GM12878 (cell line): Measurements from ENCODE around the gene ARHGAP26. TPM values are rescaled to one million over a fixed set of nuclear protein-coding genes. Genes with fewer than 3 reads are reported as not detected.

Source experiments
- ATF3 ChIP-seq: IDR thresholded peaks from 2 replicates; pipeline ENCODE4 v1.6.1; 2011; ENCODE audit warnings: low read depth, mild to moderate bottlenecking, low read length, moderate library complexity, borderline replicate concordance; ENCODE audit errors: extremely low read depth
- CBX3 ChIP-seq: fragments of 200-600 bp; sonication (generic); IDR thresholded peaks from 2 replicates; pipeline ENCODE4 v1.6.1; 2016; ENCODE audit warnings: low read depth, borderline replicate concordance
- CBX5 ChIP-seq: sonication (generic); IDR thresholded peaks from 2 replicates; pipeline ENCODE4 v1.6.1; 2016; ENCODE audit warnings: low read depth, moderate library complexity, mild to moderate bottlenecking, inconsistent platforms
- CEBPZ ChIP-seq: fragments of 150-350 bp; IDR thresholded peaks from 2 replicates; pipeline ENCODE4 v1.6.1; 2016; ENCODE audit warnings: low read depth, low read length
- CUX1 ChIP-seq: IDR thresholded peaks from 2 replicates; pipeline ENCODE4 v1.6.1; 2012; ENCODE audit warnings: improper control_type of control experiment, low read depth, low read length; ENCODE audit not compliant: insufficient replicate concordance
- GATAD2B ChIP-seq: fragments of 450-650 bp; conservative IDR thresholded peaks from 2 replicates; pipeline ENCODE4 v1.6.1; 2017; ENCODE audit warnings: low read depth, mild to moderate bottlenecking, moderate library complexity
- MAX ChIP-seq: IDR thresholded peaks from 2 replicates; pipeline ENCODE4 v1.6.1; 2012; ENCODE audit warnings: low read depth, low read length, improper control_type of control experiment
- NFIC ChIP-seq: IDR thresholded peaks from 2 replicates; pipeline ENCODE4 v1.6.1; 2012; ENCODE audit warnings: low read depth, mild to moderate bottlenecking, inconsistent platforms, low read length, moderate library complexity
- NRF1 ChIP-seq: conservative IDR thresholded peaks from 2 replicates; pipeline ENCODE4 v1.6.1; 2011; ENCODE audit warnings: mild to moderate bottlenecking, low read depth, low read length, improper control_type of control experiment
- PML ChIP-seq: IDR thresholded peaks from 2 replicates; pipeline ENCODE4 v1.6.1; 2012; ENCODE audit warnings: low read length, inconsistent platforms
- POLR2A ChIP-seq: IDR thresholded peaks from 2 replicates; pipeline ENCODE4 v1.6.1; 2011; ENCODE audit warnings: low read depth, mild to moderate bottlenecking, low read length
- RB1 ChIP-seq: fragments of 450-650 bp; formaldehyde crosslinking; IDR thresholded peaks from 2 replicates; pipeline ENCODE4 v1.6.1; 2017; ENCODE audit warnings: mild to moderate bottlenecking, borderline replicate concordance
- TAF1 ChIP-seq: IDR thresholded peaks from 2 replicates; pipeline ENCODE4 v1.6.1; 2011; ENCODE audit warnings: mild to moderate bottlenecking, low read depth, low read length, borderline replicate concordance
- TCF3 ChIP-seq: IDR thresholded peaks from 2 replicates; pipeline ENCODE4 v1.6.1; 2012; ENCODE audit warnings: low read depth, mild to moderate bottlenecking, low read length, borderline replicate concordance; ENCODE audit not compliant: insufficient read depth
- ZBTB40 ChIP-seq: fragments of 450-650 bp; IDR thresholded peaks from 2 replicates; pipeline ENCODE4 v1.6.1; 2016; ENCODE audit warnings: mild to moderate bottlenecking, moderate library complexity, borderline replicate concordance
- ZSCAN29 ChIP-seq: fragments of 450-650 bp; IDR thresholded peaks from 2 replicates; pipeline ENCODE4 v1.6.1; 2017; ENCODE audit warnings: mild to moderate bottlenecking, moderate library complexity
- polyA plus RNA-seq, 11 experiments: library from polyadenylated mRNA; depleted of rRNA in 4 of 11; unstranded in 6 of 11; stranded (reverse) in 5 of 11; fragments of >200 nt; fragmentation: Nextera tagmentation in 4 of 11; fragmentation: Illumina TruSeq in 1 of 11; extraction: Ambion mirVana in 4 of 11; extraction: Trizol in 1 of 11; gene quantifications; 1 replicate in 1 of 11; 2 replicates in 10 of 11; pipeline versions ENCODE4 v1.2.1 to v1.2.3, GENCODE V29; 2011 to 2016; ENCODE audit warnings: inconsistent platforms in 2 of 11, missing spikeins in 2 of 11, low read depth in 1 of 11
- total RNA-seq, 4 experiments: library from RNA; depleted of rRNA in 3 of 4; stranded (reverse); fragments of >200 nt in 3 of 4; fragmentation: Illumina TruSeq in 1 of 4; extraction: Trizol in 1 of 4; gene quantifications; 2 replicates each; pipeline versions ENCODE4 v1.2.1 to v1.2.3, GENCODE V29; 2013 to 2021

The ARHGAP26 gene
- total and polyA plus RNA-seq, 10 of the 15 experiments (the other 5 are each of a cell fraction or from before 2014, with no cell fraction given), result 9.4 to 41.5 (median 19.3) TPM

GRCh38 chr5:143066556-143067281, 296.5 kb downstream of the ARHGAP26 start (continued):
- TF ChIP-seq CUX1, result no peak
- TF ChIP-seq TCF3, result peak; percentile 54; the same call in 1 of the 2 replicates
- TF ChIP-seq ZSCAN29, result no peak
- no peak for TF ChIP-seq ZBTB40
- peak; percentile 89 for TF ChIP-seq NFIC
- TF ChIP-seq GATAD2B, result no peak
- no peak for TF ChIP-seq CBX3
- TF ChIP-seq TAF1, result peak; percentile 33; the same call in 1 of the 2 replicates
- no peak for TF ChIP-seq ATF3
- no peak for TF ChIP-seq RB1
- TF ChIP-seq NRF1, result no peak
- no peak for TF ChIP-seq CEBPZ
- 0 out of 2 replicates have a peak, but pooled peaks have one; percentile 44 for TF ChIP-seq CBX5
- TF ChIP-seq POLR2A, result no peak; the same call in 1 of the 2 replicates
- TF ChIP-seq MAX, result no peak
- TF ChIP-seq PML, result peak; percentile 65; the same call in 1 of the 2 replicates
